ENCODE results near the gene SLC9A8.

SLC9A8 gene

DNA sequence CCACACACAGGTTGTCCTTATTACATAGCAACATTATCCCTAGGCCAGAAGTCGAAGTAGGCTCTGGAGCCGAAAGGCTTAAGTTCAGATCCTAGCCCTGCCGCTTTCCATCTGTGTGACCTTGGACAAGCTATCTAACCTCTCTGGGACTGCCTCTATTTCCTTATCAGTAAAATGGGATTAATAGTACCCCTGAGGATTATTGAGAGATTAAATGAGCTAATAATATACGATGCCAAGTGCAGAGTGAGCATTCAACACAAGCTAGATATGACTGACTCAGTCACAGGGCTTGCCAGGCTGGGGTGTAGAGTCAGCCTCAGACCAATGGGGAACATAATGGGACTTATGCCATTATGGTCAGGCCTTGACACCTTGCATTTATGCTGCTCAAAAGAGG is 111.6 kb downstream of the SLC9A8 start (continued):
- no peak for TF ChIP-seq GLI2 (tag by site-specific recombination; IDR thresholded peaks at IDR 0.05; ENCODE audit: borderline replicate concordance, low read depth)

DNA sequence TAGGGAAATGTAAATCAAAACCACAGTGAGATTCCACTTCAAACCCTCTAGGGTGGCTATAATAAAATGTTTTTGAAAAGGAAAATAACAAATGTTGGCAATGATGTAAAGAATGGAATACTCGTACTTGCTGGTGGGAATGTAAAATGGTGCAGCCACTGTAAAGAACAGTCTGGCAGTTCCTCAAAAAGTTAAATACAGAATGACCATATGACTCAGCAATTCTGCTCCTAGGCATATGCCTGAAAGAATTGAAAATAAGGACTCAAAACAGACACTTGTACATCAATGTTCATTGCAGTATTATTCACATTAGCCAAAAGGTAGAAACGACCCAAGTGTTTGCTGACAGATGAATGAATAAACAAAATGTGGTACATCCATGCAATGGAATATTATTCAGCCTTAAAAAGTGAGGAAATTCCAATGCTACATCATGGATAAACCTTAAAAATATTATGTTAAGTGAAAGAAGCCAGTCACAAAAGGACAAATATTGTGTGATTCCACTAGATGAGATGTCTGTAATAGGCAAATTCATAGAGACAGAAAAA is 113.3 kb downstream of the SLC9A8 start:
- no peak overlapping the region for H3K4me3 ChIP-seq (ENCODE audit: low read depth, low read length)
- ChIA-PET CTCF (interaction anchor here (1.2 kb wide), 1 partner anchor 10 kb away, joined by 3 read pairs; no protein-coding TSS in a partner anchor), POLR2A (interaction anchor here (0.7 kb wide), 1 partner anchor 11 kb away, joined by 3 read pairs; no protein-coding TSS in a partner anchor)
- no peak overlapping the region for H3K27ac ChIP-seq (ENCODE audit: extremely low read depth, low read depth, low read length)
- H3K9me3 ChIP-seq (ENCODE audit: control insufficient read depth, insufficient read depth, low read depth, low read length), result no peaks in the 10 kb centered on the region
- H3K36me3 ChIP-seq (ENCODE audit: control insufficient read depth in 2 of 2, insufficient read depth in 1 of 2, low read length in 2 of 2), result no peaks in the 10 kb centered on the region
- H3K4me1 ChIP-seq (ENCODE audit: control insufficient read depth, insufficient read depth, low read length), result no peaks in the 10 kb centered on the region
- peak; percentile 49; the same call in 1 of the 2 replicates for TF ChIP-seq ZNF146 (tag by site-specific recombination; IDR thresholded peaks at IDR 0.05)
- TF ChIP-seq BCL11B (tag by site-specific recombination; IDR thresholded peaks at IDR 0.05; ENCODE audit: low read depth), result no peak
- TF ChIP-seq ZNF140 (tag by site-specific recombination; IDR thresholded peaks at IDR 0.05), result peak; percentile 73

DNA sequence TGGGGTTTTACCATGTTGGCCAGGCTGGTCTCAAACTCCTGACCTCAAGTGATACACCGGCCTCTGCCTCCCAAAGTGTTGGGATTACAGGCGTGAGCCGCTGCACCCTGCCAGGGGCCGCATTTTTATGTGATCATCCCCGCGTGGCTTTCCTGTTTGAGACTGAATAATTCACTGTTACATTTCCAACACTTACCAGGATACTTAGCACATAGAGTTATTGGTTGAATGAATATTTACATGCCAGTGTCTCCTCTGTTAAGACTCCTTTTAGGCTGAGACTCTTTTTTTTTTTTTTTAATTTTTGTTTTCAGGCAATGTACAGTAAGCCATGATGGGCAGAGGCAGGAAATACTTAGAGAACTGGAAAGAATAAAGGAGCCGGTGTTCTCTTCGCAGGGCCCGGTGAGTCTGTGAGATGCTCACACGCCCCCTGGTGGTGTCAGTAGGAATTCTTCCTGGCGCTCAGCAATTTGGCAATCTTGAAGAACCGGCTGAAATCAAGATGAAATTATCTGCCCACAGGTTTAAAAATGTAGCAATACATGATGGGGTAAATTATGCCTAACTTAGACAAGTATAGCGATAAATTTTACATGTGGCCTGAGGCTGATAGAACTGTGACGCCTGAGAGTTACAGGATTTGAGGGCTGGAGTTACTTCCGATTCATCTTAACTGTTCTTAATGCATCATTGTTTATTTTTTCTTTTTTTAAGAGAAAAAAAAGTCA is 115.9 kb downstream of the SLC9A8 start:
- no peaks in the 10 kb centered on the region for H3K36me3 ChIP-seq (ENCODE audit: control insufficient read depth in 2 of 2, insufficient read depth in 1 of 2, low read length in 2 of 2)
- CTCF ChIA-PET, result interaction anchor here (0.7 to 1.3 kb wide), 5 partner anchors 7 to 391 kb away, joined by 3 to 5 read pairs (median 3); partner anchors contain the start of gene RNF114
- H3K9me3 ChIP-seq (ENCODE audit: control insufficient read depth, insufficient read depth, low read depth, low read length), result no peaks in the 10 kb centered on the region
- POLR2A ChIA-PET, result no interaction called here
- no peaks in the 10 kb centered on the region for H3K4me1 ChIP-seq (ENCODE audit: control insufficient read depth, insufficient read depth, low read length)
- no peak overlapping the region for H3K27ac ChIP-seq (ENCODE audit: extremely low read depth, low read depth, low read length)
- H3K4me3 ChIP-seq (ENCODE audit: low read depth, low read length), result no peak overlapping the region
- TF ChIP-seq ZNF473 (tag by site-specific recombination; IDR thresholded peaks at IDR 0.05) (no peak), ZNF658 (tag by site-specific recombination; IDR thresholded peaks at IDR 0.05) (no peak), ZNF391 (tag by site-specific recombination; IDR thresholded peaks at IDR 0.05; ENCODE audit: borderline replicate concordance, low read depth) (no peak), TRIM28 (IDR thresholded peaks at IDR 0.05; ENCODE audit: borderline replicate concordance, low read length) (peak; percentile 58; the same call in 1 of the 2 replicates), ZNF747 (tag by site-specific recombination; IDR thresholded peaks at IDR 0.05) (no peak), ZNF571 (tag by site-specific recombination; IDR thresholded peaks at IDR 0.05) (no peak), ZNF292 (tag by site-specific recombination; IDR thresholded peaks at IDR 0.05; ENCODE audit: borderline replicate concordance, low read depth) (no peak), ZBTB17 (tag by site-specific recombination; IDR thresholded peaks at IDR 0.05) (peak; percentile 71), ZNF416 (tag by site-specific recombination; IDR thresholded peaks at IDR 0.05) (no peak), ZNF501 (tag by site-specific recombination; IDR thresholded peaks at IDR 0.05) (no peak), ZNF169 (tag by site-specific recombination; IDR thresholded peaks at IDR 0.05) (no peak), ZNF654 (tag by site-specific recombination; IDR thresholded peaks at IDR 0.05; ENCODE audit: low read depth) (peak; percentile 60), ZNF433 (tag by site-specific recombination; IDR thresholded peaks at IDR 0.05; ENCODE audit: low read depth) (no peak), ZNF184 (tag by site-specific recombination; IDR thresholded peaks at IDR 0.05) (peak; percentile 7; the same call in 1 of the 2 replicates), KLF9 (tag by site-specific recombination; IDR thresholded peaks at IDR 0.05; ENCODE audit: low read depth) (no peak), MYNN (tag by site-specific recombination; IDR thresholded peaks at IDR 0.05; ENCODE audit: borderline replicate concordance) (no peak), ZNF146 (tag by site-specific recombination; IDR thresholded peaks at IDR 0.05) (no peak), GLIS2 (tag by site-specific recombination; IDR thresholded peaks at IDR 0.05) (no peak), GFI1B (tag by site-specific recombination; IDR thresholded peaks at IDR 0.05) (no peak), ZNF510 (tag by site-specific recombination; IDR thresholded peaks at IDR 0.05; ENCODE audit: insufficient replicate concordance) (no peak), ZXDB (tag by site-specific recombination; IDR thresholded peaks at IDR 0.05) (peak; percentile 32; the same call in 1 of the 2 replicates)
- TF ChIP-seq, protein P1, sequence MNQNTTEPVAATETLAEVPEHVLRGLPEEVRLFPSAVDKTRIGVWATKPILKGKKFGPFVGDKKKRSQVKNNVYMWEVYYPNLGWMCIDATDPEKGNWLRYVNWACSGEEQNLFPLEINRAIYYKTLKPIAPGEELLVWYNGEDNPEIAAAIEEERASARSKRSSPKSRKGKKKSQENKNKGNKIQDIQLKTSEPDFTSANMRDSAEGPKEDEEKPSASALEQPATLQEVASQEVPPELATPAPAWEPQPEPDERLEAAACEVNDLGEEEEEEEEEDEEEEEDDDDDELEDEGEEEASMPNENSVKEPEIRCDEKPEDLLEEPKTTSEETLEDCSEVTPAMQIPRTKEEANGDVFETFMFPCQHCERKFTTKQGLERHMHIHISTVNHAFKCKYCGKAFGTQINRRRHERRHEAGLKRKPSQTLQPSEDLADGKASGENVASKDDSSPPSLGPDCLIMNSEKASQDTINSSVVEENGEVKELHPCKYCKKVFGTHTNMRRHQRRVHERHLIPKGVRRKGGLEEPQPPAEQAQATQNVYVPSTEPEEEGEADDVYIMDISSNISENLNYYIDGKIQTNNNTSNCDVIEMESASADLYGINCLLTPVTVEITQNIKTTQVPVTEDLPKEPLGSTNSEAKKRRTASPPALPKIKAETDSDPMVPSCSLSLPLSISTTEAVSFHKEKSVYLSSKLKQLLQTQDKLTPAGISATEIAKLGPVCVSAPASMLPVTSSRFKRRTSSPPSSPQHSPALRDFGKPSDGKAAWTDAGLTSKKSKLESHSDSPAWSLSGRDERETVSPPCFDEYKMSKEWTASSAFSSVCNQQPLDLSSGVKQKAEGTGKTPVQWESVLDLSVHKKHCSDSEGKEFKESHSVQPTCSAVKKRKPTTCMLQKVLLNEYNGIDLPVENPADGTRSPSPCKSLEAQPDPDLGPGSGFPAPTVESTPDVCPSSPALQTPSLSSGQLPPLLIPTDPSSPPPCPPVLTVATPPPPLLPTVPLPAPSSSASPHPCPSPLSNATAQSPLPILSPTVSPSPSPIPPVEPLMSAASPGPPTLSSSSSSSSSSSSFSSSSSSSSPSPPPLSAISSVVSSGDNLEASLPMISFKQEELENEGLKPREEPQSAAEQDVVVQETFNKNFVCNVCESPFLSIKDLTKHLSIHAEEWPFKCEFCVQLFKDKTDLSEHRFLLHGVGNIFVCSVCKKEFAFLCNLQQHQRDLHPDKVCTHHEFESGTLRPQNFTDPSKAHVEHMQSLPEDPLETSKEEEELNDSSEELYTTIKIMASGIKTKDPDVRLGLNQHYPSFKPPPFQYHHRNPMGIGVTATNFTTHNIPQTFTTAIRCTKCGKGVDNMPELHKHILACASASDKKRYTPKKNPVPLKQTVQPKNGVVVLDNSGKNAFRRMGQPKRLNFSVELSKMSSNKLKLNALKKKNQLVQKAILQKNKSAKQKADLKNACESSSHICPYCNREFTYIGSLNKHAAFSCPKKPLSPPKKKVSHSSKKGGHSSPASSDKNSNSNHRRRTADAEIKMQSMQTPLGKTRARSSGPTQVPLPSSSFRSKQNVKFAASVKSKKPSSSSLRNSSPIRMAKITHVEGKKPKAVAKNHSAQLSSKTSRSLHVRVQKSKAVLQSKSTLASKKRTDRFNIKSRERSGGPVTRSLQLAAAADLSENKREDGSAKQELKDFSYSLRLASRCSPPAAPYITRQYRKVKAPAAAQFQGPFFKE (tag by site-specific recombination; IDR thresholded peaks at IDR 0.05; ENCODE audit: borderline replicate concordance), result no peak
- TF ChIP-seq, protein P2, sequence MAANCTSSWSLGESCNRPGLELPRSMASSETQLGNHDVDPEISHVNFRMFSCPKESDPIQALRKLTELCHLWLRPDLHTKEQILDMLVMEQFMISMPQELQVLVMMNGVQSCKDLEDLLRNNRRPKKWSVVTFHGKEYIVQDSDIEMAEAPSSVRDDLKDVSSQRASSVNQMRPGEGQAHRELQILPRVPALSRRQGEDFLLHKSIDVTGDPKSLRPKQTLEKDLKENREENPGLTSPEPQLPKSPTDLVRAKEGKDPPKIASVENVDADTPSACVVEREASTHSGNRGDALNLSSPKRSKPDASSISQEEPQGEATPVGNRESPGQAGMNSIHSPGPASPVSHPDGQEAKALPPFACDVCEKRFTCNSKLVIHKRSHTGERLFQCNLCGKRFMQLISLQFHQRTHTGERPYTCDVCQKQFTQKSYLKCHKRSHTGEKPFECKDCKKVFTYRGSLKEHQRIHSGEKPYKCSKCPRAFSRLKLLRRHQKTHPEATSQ (tag by site-specific recombination; IDR thresholded peaks at IDR 0.05), result no peak

Data from HEK293 (cell line).